Stimulated activated naive CD4-positive, alpha-beta T cell (primary cell): ENCODE measurements around the gene TBCB.
"Not testable (repeated sequence)": the region's sequence is repeated elsewhere in the genome, so short reads cannot be mapped to it uniquely, and the experiment has no call there.

ENCODE experiments used
- DNase-seq, 6 experiments: peaks; one replicate each; lab custom pipeline; 2025; lab: John Stamatoyannopoulos, UW

The TBCB gene

GRCh38 chr19:36101550-36102327 is 13.5 kb upstream of the TBCB start:
- DNase-seq, result no peak

GRCh38 chr19:36103040-36103626 is 12.1 kb upstream of the TBCB start:
- no peak for DNase-seq

- no peak for DNase-seq
Measured at GRCh38 chr19:36103842-36104552, 11.3 kb upstream of the TBCB start.

GRCh38 chr19:36106441-36106840 is 8.8 kb upstream of the TBCB start:
- no peak for DNase-seq

- no peak for DNase-seq
Measured at GRCh38 chr19:36106991-36107390, 8.3 kb upstream of the TBCB start.

- DNase-seq, result no peak
Measured at GRCh38 chr19:36108684-36109083, 6.6 kb upstream of the TBCB start.

GRCh38 chr19:36110487-36111199 is 4.6 kb upstream of the TBCB start, which contains the start of gene OVOL3:
TSS of gene OVOL3 (plus strand) at chr19:36111143. CDS start at chr19:36111203, 60 bp downstream.
- no peak for DNase-seq

GRCh38 chr19:36111200-36111539 is 4.1 kb upstream of the TBCB start:
- DNase-seq, result no peak

GRCh38 chr19:36112678-36113077 is 2.6 kb upstream of the TBCB start:
- DNase-seq, result no peak

- DNase-seq, result no peak
Measured at GRCh38 chr19:36113425-36113824, 1.8 kb upstream of the TBCB start.

- DNase-seq, result peak in 2 of 6 experiments; percentile 12 to 46
Measured at GRCh38 chr19:36113894-36114720, 1.2 kb upstream of the TBCB start.

GRCh38 chr19:36114721-36115452 is 381 bp upstream of the TBCB start, which contains the start of gene POLR2I:
TSS of gene POLR2I (minus strand) at chr19:36114875. CDS start at chr19:36114856, 19 bp downstream.
- peak; percentile 99 to 100 (median 99) for DNase-seq

GRCh38 chr19:36116344-36116637 is 1.0 kb downstream of the TBCB start:
- no peak for DNase-seq

- peak in 1 of 6 experiments; percentile 1 for DNase-seq
Measured at GRCh38 chr19:36120092-36120983, 5.1 kb downstream of the TBCB start.

- DNase-seq, result no peak
Measured at GRCh38 chr19:36120984-36121358, 5.7 kb downstream of the TBCB start.

GRCh38 chr19:36121486-36122124 is 6.3 kb downstream of the TBCB start:
- DNase-seq, result no peak

GRCh38 chr19:36125557-36125956 is 10.3 kb downstream of the TBCB start:
- DNase-seq, result no peak

GRCh38 chr19:36128392-36128736 is 13.1 kb downstream of the TBCB start:
- DNase-seq, result no peak

GRCh38 chr19:36131221-36131620 is 16.0 kb downstream of the TBCB start:
- not testable (repeated sequence) for DNase-seq
